Ovary (tissue), 3 donors: ENCODE data around the gene TAS1R1.

Experiments used
- POLR2A ChIP-seq: fragments of 450-650 bp; IDR thresholded peaks from one replicate; pipeline ENCODE4 v1.6.1; 2017; ENCODE audit warnings: antibody characterized with exemption, mild to moderate bottlenecking, moderate library complexity
- TF ChIP-seq, protein P1 (sequence below), 3 donors: fragments of 450-650 bp in 2 of 3; fragments of 200-600 bp in 1 of 3; IDR thresholded peaks; one replicate each; pipeline versions ENCODE4 v1.5.1 to v1.8.0; 2016 to 2022; ENCODE audit warnings: antibody characterized with exemption in 3 of 3, mild to moderate bottlenecking in 1 of 3
- donor health status: DM: no; HTN: no; CAD: no.

DNA sequence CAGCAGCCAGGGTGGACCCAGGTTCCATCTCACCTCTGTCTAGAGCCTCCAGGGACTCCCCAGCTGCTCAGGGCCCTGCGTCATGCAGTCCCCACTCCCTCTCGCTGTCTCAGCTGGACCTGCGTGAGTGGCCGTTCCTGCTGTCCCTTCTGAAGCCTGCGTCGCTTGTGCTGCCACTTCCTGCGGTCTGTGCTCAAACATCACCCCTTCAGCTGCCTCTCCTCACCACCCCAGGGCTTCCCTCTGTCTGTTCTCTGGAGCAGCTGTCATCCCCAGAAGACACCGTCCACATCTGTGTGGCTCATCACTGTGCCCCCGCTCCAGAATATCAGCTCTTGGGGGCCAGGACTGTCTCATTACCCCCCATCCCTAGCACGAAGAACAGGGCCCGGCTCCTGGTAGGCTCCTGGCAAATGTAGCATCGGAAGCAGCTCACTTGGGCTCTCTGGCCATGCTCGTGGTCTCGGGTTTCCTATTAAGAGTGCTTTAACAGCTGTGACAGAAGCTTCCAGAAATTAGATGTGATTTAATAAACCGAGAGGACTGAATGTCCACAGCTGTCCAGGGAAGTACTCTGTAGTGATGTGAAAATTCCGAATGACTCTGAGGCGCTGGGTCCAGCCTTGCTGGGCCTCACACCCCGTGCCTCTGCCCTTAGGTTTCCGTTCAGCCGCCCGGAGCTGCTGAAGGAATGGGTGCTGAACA is 72.9 kb downstream of the TAS1R1 start:
- TF ChIP-seq, protein P1, sequence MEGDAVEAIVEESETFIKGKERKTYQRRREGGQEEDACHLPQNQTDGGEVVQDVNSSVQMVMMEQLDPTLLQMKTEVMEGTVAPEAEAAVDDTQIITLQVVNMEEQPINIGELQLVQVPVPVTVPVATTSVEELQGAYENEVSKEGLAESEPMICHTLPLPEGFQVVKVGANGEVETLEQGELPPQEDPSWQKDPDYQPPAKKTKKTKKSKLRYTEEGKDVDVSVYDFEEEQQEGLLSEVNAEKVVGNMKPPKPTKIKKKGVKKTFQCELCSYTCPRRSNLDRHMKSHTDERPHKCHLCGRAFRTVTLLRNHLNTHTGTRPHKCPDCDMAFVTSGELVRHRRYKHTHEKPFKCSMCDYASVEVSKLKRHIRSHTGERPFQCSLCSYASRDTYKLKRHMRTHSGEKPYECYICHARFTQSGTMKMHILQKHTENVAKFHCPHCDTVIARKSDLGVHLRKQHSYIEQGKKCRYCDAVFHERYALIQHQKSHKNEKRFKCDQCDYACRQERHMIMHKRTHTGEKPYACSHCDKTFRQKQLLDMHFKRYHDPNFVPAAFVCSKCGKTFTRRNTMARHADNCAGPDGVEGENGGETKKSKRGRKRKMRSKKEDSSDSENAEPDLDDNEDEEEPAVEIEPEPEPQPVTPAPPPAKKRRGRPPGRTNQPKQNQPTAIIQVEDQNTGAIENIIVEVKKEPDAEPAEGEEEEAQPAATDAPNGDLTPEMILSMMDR (IDR thresholded peaks at IDR 0.05), result no peak
- TF ChIP-seq POLR2A, result no peak
